Fibroblast of the aortic adventitia (primary cell): ENCODE measurements around the gene GIN1. TPM values are rescaled to one million over a fixed set of nuclear protein-coding genes. Genes with fewer than 3 reads are reported as not detected.

Experiments
- DNase-seq: peaks from one replicate; pipeline ENCODE4 v3.0.0-alpha.2; 2010; ENCODE audit warnings: low read depth
- H3K4me3 ChIP-seq: 2 replicates; pipeline ENCODE4 v1.5.1; 2011; ENCODE audit warnings: low read depth, mild to moderate bottlenecking, control low read depth, low read length, moderate library complexity
- CTCF ChIP-seq: IDR thresholded peaks from 2 replicates; pipeline ENCODE4 v1.5.1; 2011; ENCODE audit warnings: mild to moderate bottlenecking, low read length, control low read depth, inconsistent platforms; ENCODE audit not compliant: insufficient read depth
- total RNA-seq: library from RNA; depleted of rRNA; stranded (reverse); fragments of >200 nt; gene quantifications from 2 replicates; pipeline ENCODE4 v1.2.3, GENCODE V29; 2012; ENCODE audit warnings: low replicate concordance

Gene GIN1
- total RNA-seq, 1 donor: 11.0 TPM

- H3K4me3 ChIP-seq: no peak overlapping the region
- peak; percentile 82 for DNase-seq
- peak; percentile 92 for TF ChIP-seq CTCF
These were observed 19.4 kb upstream of the GIN1 start for GRCh38 chr5:103139264-103139865.

- no peak overlapping the region for H3K4me3 ChIP-seq
- DNase-seq: no peak
- TF ChIP-seq CTCF: no peak
These were observed 18.3 kb upstream of the GIN1 start for GRCh38 chr5:103138202-103138690.

GRCh38 chr5:103135461-103135860, 15.5 kb upstream of the GIN1 start:
- H3K4me3 ChIP-seq: no peak overlapping the region
- no peak for TF ChIP-seq CTCF
- no peak for DNase-seq

- H3K4me3 ChIP-seq: no peak overlapping the region
- DNase-seq: no peak
- TF ChIP-seq CTCF: no peak
These were observed 13.3 kb upstream of the GIN1 start for GRCh38 chr5:103133231-103133630.

GRCh38 chr5:103132684-103133083, 12.7 kb upstream of the GIN1 start:
- H3K4me3 ChIP-seq: no peak overlapping the region
- no peak for TF ChIP-seq CTCF
- no peak for DNase-seq

GRCh38 chr5:103128202-103128601, 8.3 kb upstream of the GIN1 start:
- no peak for DNase-seq
- no peak for TF ChIP-seq CTCF

GRCh38 chr5:103127292-103127817, 7.4 kb upstream of the GIN1 start:
- no peak for TF ChIP-seq CTCF
- DNase-seq: no peak
- H3K4me3 ChIP-seq: no peak overlapping the region

More at GRCh38 chr5:103128202-103128601, 8.3 kb upstream of the GIN1 start:
- no peak overlapping the region for H3K4me3 ChIP-seq
